GM19025 (cell line): ENCODE measurements around the gene ADSL.

Experiments used
- ATAC-seq: cut with Tn5 transposase; IDR thresholded peaks from one replicate; pipeline ENCODE4 v1.9.1; 2021; ENCODE audit warnings: mild to moderate bottlenecking, low read depth, moderate library complexity; ENCODE audit not compliant: unreplicated experiment

Gene ADSL

DNA sequence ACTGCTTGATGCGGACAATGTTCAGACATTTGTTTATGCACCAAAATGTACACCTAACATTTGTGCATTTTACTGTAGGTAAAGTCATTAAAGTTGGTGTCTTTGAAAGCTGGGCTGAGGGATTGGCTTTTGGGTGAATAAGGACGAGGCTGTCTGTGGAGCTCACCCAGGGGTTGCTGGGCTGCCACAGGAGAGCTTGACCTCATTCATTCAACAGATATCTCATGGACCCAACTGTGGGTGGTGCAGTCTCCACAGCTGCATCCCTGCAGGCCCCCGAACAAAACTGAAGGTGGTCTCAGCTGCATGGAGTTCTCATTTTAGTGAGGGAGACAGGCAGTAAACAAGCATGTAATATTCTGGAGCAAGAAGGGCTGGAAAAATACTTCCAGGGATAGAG lies 56.8 kb downstream of the ADSL start:
- no peak for ATAC-seq

DNA sequence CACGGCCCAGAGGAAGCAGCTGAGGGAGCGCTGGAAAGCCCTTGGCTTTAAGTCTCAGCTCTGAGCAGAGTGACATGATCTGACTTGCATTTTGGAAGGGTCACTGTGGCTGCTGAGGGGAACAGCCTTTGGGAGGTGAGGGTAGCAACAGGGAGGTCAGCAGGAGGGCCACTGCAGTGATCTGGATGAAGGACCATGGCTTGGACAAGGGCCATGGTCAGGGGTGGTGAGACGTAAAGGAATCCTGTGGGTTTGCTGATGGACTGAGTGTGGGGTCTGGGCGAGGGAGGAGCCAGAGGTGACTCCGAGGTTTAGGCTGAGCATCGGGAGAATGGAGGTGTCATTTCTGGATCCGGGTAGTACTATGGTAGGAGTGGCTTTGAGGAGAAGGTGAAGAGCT lies 57.4 kb downstream of the ADSL start:
- no peak for ATAC-seq

DNA sequence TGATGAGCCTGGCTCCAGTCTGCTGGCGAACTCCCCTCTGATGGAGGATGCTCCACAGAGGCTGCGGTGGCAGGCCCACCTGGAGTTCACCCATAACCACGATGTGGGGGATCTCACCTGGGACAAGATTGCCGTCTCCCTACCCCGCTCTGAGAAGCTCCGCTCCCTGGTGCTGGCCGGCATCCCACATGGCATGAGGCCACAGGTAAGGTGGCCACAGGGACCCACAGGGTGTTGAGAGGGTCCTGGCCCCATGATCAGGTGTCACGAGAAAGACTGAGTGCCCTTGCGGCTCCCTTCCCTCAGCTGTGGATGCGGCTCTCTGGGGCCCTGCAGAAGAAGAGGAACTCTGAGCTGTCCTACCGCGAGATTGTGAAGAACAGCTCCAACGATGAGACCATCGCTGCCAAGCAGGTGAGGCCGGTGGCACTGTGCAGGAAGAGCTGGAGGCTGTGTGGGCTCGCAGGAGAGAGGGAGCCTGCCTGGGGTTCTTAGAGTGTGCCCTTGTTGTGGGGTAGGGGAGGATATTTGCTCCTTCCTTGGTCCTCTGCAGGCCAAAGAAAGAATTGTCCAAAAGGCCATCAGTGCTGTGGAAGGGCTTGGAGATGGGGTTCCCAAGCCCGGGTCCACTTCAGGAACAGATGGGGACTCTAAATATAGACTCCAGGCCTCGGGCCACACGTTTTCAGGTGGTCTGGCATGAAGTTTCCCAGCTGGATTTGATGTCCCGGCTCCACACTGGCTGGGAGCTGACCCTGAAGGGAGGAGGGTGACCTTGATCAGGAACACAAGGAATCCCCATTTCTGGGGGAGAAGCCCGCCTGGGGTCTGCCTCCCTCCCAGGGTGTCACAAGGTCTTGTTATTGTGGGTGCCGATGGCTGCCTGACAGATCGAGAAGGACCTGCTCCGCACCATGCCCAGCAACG lies 58.2 kb downstream of the ADSL start:
- ATAC-seq = no peak

- ATAC-seq = no peak
Measured at GRCh38 chr22:40405178-40406062, 59.1 kb downstream of the ADSL start.

DNA sequence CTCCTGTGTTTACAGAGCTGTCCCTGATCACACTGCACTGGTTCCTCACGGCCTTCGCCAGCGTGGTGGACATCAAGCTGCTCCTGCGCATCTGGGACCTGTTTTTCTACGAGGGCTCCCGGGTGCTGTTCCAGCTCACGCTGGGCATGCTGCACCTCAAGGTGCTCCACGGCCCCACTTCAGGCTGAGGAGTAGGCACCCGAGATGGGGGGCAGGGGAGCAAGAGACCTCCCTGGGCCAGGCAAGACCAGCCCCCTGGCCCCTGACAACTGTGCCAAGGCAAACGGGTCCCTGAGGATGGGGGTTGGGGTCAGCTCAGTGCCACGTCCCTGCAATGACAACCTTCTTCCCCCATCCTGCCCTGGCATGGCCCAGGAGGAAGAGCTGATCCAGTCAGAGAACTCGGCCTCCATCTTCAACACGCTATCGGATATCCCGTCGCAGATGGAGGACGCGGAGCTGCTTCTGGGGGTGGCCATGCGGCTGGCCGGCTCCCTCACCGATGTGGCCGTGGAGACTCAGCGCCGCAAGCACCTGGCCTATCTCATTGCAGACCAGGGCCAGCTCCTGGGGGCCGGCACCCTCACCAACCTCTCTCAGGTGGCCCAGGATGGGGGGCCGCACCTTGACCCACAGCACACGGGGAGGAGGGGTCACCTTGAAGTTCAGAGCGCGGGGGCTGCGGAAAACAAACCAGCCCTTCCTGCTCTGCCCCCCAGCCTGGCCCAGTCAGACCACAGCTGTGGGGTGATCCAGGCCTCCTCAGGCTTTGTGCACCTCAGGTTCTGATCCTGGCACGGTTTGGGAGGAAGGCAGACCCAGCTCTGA lies 60.0 kb downstream of the ADSL start:
- no peak for ATAC-seq

DNA sequence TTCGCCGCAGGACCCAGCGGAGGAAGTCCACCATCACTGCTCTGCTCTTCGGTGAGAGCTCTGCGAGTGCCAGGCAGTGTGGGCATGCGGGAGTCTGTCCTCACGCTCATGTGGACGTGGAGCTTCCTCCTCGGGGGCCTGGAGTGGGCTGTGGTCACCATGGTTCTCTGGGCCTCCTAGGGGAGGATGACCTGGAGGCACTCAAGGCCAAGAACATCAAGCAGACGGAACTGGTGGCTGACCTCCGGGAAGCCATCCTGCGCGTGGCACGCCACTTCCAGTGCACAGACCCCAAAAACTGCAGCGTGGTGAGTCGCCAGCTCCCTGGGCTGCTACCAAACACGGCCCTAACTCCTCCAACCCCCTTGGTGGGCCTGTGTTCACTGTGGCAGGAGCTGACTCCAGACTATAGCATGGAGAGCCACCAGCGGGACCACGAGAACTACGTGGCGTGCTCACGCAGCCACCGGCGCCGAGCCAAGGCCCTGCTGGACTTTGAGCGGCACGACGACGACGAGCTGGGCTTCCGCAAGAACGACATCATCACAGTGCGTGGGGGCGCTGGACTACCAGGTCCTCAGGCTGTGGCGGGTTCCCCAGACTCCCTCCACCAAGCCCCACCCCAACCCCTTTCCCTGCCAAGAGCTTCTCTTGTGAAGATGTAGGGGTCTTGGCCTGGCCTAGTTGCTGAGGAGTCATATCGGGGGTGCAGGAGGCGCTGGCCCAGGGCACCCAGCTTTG lies 60.9 kb downstream of the ADSL start:
- ATAC-seq = no peak

- no peak for ATAC-seq
Measured at GRCh38 chr22:40407831-40408717, 61.8 kb downstream of the ADSL start.

- no peak for ATAC-seq
Measured at GRCh38 chr22:40408718-40409612, 62.7 kb downstream of the ADSL start.

- no peak for ATAC-seq
Measured at GRCh38 chr22:40409613-40410113, 63.4 kb downstream of the ADSL start.

- ATAC-seq = no peak
Measured at GRCh38 chr22:40410272-40410671, 64.0 kb downstream of the ADSL start.

- no peak for ATAC-seq
Measured at GRCh38 chr22:40410731-40411505, 64.6 kb downstream of the ADSL start.

- no peak for ATAC-seq
Measured at GRCh38 chr22:40411506-40411861, 65.2 kb downstream of the ADSL start.

GRCh38 chr22:40412441-40412840 lies 66.1 kb downstream of the ADSL start:
- ATAC-seq = peak; percentile 46

GRCh38 chr22:40413873-40414272 lies 67.6 kb downstream of the ADSL start:
- ATAC-seq = no peak

GRCh38 chr22:40414311-40414710 lies 68.0 kb downstream of the ADSL start:
- no peak for ATAC-seq

- ATAC-seq = no peak
Measured at GRCh38 chr22:40414838-40415505, 68.7 kb downstream of the ADSL start.
